ENCODE results near the gene ZSCAN31.

DNA sequence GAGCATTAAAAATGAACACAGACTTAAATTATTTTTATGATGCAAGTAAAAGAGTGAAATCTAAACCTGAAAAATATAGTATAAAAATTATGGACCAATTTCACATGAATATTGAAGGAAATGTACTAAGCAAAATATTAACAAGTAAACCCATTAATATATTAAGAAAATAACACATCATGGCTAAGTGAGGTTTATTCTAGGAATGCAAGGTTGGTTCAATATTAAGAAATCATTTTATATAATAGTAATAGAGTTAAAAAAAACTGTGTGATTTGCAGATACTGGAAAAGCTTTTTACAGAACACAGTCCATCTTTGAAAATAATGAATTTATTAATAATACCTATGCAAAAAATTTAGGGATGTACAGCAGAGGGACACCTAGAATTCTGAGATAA, 42.7 kb upstream of the ZSCAN31 start:
- TF ChIP-seq CTCF (IDR thresholded peaks at IDR 0.05) (no peak), POLR2AphosphoS5 (IDR thresholded peaks at IDR 0.05) (no peak)

Measured in breast epithelium (tissue), 3 donors.